PC-9 (cell line): ENCODE data around the gene ALKBH4.

Source experiments
- EZH2 ChIP-seq: fragments of 200-600 bp; sonication (generic); IDR thresholded peaks from 2 replicates; pipeline ENCODE4 v1.8.0; 2017; ENCODE audit warnings: antibody characterized with exemption, low read depth
- TF ChIP-seq, protein P1 (sequence below): fragments of 200-600 bp; sonication (generic); conservative IDR thresholded peaks from 2 replicates; pipeline ENCODE4 v1.6.1; 2017; ENCODE audit warnings: mixed run types, antibody characterized with exemption, mild to moderate bottlenecking, moderate library complexity

DNA sequence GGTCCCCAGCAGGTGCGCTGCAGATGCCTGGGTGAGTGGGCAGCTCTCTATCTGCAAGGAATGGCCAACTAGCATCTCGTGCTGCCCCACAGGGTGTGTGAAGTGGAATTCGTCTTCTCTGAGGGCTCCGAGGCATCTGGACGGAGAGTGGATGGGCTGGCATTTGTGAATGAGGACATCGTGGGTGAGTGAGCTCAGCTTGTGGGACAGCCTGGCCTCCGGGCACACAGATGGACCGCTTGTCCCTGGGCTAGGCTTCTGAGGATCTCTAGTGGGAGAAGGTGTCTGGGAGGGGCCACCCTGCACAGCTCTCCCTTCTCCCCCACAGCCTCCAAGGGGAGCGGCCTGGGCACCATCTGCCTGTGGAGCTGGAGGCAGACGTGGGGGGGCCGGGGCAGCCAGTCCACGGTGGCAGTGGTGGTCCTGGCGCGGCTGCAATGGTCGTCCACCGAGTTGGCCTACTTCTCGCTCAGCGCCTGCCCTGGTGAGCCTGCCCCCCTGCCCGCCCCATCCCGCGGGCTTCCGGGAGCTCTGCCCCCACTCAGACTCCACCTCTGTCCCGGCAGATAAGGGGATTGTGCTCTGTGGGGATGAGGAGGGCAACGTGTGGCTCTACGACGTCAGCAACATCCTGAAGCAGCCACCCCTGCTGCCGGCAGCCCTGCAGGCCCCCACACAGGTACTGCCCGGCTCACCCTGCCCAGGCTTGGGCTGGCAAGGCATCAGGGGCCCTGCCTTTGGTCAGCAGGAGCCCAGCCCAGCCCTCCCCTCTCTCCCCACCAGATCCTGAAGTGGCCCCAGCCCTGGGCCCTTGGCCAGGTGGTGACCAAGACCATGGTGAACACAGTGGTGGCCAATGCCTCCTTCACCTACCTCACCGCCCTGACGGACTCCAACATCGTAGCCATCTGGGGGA, 7.7 kb upstream of the ALKBH4 start:
- TF ChIP-seq, protein P1, sequence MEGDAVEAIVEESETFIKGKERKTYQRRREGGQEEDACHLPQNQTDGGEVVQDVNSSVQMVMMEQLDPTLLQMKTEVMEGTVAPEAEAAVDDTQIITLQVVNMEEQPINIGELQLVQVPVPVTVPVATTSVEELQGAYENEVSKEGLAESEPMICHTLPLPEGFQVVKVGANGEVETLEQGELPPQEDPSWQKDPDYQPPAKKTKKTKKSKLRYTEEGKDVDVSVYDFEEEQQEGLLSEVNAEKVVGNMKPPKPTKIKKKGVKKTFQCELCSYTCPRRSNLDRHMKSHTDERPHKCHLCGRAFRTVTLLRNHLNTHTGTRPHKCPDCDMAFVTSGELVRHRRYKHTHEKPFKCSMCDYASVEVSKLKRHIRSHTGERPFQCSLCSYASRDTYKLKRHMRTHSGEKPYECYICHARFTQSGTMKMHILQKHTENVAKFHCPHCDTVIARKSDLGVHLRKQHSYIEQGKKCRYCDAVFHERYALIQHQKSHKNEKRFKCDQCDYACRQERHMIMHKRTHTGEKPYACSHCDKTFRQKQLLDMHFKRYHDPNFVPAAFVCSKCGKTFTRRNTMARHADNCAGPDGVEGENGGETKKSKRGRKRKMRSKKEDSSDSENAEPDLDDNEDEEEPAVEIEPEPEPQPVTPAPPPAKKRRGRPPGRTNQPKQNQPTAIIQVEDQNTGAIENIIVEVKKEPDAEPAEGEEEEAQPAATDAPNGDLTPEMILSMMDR, result no peak
- no peak for TF ChIP-seq EZH2
